GM18907 (cell line): ENCODE measurements around the gene APOBEC3A.
"Not testable (repeated sequence)": the region's sequence is repeated elsewhere in the genome, so short reads cannot be mapped to it uniquely, and the experiment has no call there.

Experiments
- ATAC-seq: cut with Tn5 transposase; IDR thresholded peaks from one replicate; pipeline ENCODE4 v1.9.1; 2021; ENCODE audit warnings: mild to moderate bottlenecking, moderate library complexity; ENCODE audit not compliant: unreplicated experiment

APOBEC3A gene

GRCh38 chr22:38957808-38958650 is 620 bp downstream of the APOBEC3A start:
- no peak for ATAC-seq

- not testable (repeated sequence) for ATAC-seq
Observed at GRCh38 chr22:38958651-38958943, 1.2 kb downstream of the APOBEC3A start.

GRCh38 chr22:38959590-38959989 is 2.2 kb downstream of the APOBEC3A start:
- no peak for ATAC-seq

DNA sequence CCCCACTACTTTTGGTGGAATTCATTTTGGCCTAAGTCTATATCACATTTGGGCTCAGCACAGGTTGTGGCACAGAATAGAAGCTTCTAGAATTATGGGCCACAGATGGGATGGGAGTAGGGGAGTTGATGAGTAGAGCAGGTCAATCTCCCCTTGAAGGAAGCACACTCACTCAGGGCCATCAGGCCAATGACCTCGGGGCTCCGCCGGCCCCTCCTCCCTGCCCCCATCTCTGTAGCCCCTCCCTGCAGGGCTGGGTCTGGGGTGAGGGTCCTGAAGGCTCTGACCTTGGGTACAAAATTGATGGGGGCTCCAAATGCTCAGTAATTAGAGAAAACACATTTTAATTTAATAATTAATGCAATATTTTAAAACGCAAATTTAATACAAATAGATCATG is 3.3 kb downstream of the APOBEC3A start:
- not testable (repeated sequence) for ATAC-seq

- not testable (repeated sequence) for ATAC-seq
Observed at GRCh38 chr22:38963291-38963738, 5.9 kb downstream of the APOBEC3A start.

DNA sequence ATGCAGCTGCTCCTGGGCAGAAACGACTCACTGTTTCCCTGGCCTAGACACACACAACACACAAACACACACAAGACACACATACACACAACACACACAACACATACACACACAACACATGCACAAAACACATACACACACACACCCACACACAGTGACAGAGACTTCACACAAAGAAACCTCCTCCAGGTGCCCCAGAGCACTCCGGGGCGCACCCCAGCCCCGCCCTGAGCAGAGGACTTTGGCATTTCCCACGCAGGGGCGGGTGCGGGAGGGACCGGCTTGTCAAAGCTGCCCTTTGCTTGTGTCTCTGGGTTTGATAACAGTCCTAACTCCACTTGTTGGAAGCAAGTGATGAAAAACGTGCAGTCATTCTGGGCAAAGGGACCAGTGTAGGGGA is 6.5 kb downstream of the APOBEC3A start:
- ATAC-seq = no peak

DNA sequence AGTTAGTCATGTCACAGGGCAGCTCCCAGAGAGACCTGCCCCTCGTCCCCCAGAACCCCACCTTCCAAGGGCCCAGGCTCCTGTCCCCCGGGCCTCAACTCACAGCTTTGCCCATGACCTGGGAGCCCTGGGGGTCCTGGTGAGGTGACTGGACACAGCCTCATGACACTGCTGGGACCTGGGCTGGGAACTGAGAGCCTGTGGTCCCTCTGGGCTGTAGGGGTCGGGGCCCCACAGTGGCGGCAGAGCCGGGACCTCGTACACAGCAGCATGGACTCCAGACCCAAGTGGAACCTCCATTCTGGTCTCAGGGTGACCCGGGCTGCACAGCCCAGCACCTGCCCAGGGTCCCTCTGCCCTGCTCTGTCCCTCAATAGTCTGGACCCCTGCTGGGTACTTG is 6.9 kb downstream of the APOBEC3A start:
- ATAC-seq = no peak

DNA sequence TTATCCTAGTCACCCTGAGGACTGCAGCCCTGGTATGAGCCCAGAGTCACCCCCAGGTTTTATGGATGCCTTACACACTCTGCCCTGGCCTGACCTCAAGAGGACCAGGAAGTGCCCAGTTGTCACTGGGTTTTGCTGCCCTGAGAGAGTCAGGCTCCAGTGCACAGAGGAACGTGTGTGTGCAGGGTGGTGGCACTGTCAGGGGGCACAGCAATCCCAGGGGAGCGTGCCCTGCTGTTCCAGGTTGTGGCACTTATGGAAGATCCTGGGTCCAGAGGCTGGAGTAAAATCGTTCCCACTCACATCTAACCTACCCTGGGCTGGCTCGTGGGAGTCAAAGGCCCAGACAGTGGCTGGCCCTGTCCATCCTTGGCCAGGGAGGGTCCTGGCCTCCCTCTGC is 7.6 kb downstream of the APOBEC3A start:
- ATAC-seq = no peak

DNA sequence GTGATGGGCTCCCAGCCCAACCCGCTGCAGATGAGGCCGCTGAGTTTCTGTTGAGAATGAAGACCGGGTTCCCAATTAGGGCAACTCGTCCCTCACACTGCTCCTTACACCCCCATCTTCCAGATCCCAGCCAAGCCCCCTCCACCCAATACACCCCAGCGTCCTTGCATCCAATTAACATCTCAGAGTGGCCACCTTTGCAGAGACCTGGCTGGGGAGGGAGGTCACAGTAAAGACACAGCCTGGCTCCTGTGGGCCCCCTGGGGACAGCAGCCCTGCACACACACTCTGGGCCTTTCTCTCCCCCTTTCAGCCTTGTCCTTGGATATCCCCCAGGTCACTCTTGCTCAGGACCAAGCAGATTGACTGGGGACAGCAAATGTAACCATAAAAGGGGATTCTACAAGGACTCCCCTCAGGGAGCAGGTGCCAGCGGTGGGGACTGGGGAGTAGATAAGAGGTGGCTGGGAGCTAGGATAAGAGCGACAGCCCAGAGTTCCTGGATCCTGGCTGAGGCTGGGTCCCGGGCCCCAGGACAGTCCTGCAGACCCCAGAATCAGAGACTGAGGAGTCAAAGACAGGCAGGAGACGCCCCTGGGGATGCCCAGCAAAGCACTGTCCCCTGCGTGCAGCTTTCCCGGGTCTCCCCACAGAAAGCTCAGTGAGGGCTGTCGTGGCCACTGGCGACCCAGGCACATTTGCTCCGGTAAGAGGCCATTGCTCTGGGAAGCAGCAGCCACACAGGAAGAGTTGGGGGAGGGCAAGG is 8.4 kb downstream of the APOBEC3A start:
- no peak for ATAC-seq

GRCh38 chr22:38966380-38966702 is 8.9 kb downstream of the APOBEC3A start:
- no peak for ATAC-seq

DNA sequence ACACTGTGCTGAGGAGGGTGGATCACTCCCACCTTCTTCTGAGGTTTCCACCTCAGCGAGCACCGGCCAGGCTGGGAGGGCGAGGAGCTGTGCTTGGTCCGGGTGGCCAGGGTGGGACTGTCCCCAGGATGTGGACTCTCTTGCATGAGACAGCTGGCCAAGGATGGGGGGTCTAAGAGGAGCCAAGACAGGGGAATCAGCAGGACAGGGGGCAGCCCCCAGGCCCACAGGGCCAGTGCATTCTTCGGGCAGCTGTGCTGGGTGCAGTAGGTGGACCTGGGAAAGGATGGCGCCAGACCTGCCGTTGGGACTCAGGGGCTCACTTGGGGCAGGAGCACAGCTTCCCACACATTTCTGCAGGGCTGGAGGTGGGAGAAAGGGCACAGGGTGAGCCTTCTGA is 9.5 kb downstream of the APOBEC3A start:
- ATAC-seq = no peak

- no peak for ATAC-seq
Observed at GRCh38 chr22:38967451-38968450, 10.3 kb downstream of the APOBEC3A start.

- ATAC-seq = no peak
Observed at GRCh38 chr22:38968801-38969200, 11.4 kb downstream of the APOBEC3A start.

DNA sequence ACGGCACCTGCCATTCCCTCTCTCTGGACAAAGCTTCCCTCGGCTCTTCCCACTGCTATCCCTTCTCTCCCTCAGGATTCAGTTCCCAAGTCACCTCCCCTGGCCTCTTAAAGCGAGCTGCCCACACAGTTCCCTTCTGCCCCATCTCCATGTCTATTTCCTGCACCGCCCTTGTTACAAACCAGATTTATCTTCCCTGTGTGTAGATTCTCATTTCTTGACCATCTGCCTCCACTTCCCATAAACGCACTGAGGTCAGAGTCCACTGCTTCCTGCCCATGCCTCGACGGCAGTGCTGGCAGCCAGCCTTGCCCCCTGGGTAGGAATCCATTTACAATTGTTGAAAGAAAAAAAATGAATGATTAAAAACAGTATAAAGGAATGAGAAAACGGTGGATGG is 13.1 kb downstream of the APOBEC3A start:
- no peak for ATAC-seq

DNA sequence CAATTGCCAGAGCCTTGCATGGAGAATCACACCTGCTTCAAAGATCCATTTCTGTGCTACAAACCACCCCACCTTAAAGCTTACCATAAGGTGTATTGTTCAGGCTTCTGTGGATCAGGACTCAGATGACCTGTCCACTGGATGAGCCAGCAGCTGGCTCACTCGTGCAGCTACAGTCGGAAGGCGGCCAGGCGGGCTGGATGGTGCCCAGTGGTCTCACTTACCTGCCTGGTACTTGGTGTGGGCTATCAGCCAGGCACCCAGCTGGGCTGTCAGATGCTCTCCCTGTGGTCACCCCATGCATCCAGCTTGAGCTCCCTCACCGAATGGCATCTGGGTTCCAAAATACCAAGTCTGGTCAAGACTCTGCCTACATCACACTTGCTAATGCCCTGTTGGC is 13.8 kb downstream of the APOBEC3A start:
- ATAC-seq = no peak

- no peak for ATAC-seq
Observed at GRCh38 chr22:38971791-38972190, 14.4 kb downstream of the APOBEC3A start.

DNA sequence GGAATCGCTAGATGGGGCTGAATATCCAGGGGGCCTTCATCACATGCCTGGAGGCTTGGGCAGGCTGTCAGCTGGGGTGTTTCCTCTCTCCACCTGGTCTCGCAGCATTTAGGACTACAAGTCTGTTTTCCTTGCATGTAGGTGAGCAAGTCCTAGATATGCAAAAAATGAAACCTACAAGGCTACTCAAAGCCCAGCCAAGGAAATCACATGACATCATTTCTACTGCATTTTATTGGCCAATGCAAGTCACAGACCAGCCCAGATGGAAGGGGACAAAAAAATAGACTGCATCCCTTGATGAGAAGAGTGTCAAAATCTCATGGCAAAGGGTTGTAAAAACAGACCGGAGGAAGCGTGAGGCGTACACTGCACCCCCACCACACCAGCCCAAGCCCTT is 15.1 kb downstream of the APOBEC3A start:
- no peak for ATAC-seq

- no peak for ATAC-seq
Observed at GRCh38 chr22:38973289-38974169, 16.1 kb downstream of the APOBEC3A start.

DNA sequence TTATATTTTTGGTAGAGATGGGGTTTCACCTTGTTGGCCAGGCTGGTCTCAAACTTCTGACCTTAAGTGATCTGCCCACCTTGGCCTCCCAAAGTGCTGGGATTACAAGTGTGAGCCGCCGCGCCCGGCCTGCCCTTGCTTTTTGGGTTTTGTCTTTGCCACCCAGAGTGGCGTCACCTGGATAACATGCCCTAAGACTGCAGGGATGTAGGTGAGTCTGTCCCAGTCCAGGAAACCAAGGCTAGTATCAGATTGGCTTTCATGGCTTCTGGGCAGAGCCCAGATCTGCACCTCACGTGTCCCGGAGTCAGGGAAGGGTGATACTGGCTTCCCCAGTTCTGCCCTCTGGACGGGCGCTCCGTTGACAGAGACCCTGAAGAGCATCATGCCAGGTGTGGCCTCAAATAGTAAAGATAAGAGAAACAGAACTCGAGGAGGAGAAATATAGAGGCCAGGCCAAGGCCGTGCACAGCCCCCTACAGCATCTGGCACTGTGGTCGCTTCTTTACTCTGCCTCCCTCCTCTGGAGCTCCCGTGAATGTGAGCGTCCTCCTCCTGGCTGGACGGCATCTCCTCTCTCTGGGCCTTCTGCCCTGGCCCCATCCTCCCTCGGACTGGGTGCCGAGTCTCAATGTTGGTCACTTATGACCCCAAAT is 16.9 kb downstream of the APOBEC3A start:
- ATAC-seq = no peak

GRCh38 chr22:38974826-38975175 is 17.4 kb downstream of the APOBEC3A start:
- no peak for ATAC-seq
